Measurements from ENCODE around the gene PPP3R2.

PPP3R2 gene

DNA sequence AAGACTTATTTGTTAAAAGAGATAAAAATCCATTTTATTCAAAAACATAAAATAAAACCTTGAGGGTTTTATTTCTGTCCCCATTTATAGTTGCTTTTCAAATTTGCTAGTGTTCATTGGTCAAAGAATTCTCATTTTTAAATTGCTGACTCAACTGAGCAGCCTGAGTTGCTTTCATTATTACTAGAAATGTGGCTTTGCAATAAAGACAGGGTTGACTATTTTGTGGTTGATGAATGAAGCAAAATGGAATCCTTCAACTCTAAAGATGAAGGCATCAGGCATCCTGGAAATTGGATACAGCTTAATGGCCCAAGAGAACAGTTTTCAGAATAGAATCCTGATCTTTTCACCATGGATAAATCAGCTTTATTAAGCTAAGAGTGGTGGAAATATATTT, 23.9 kb upstream of the PPP3R2 start:
- H3K4me3 ChIP-seq (ENCODE audit: low read length), result no peak overlapping the region
- no peak for DNase-seq (ENCODE audit: low read depth)
- no peak for TF ChIP-seq CTCF (conservative IDR thresholded peaks at IDR 0.05; ENCODE audit: low read depth, low read length)

DNA sequence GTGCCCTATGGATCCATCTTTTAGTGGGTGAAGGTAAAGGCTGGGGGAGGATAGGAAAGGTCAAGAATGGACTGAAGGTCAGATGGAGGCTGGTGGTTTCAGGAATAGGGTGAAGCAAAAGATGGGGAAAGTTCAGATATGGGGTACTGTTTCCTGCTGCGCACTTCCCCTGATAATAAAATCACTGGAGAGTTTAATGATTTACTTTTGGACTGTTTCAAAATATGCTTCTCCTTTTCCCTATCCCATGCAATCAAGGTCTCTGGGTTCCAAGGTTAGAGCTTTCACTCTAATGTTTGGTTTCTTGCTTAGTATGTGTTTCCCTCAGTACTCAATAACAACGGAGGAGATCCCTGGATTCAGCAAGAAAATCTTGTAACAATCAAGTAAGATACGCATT, 10.8 kb upstream of the PPP3R2 start:
- H3K4me3 ChIP-seq (ENCODE audit: low read length), result no peak overlapping the region
- no peak for DNase-seq (ENCODE audit: low read depth)
- no peak for TF ChIP-seq CTCF (conservative IDR thresholded peaks at IDR 0.05; ENCODE audit: low read depth, low read length)

GRCh38 chr9:101604296-101604695, 9.5 kb upstream of the PPP3R2 start:
- TF ChIP-seq CTCF (conservative IDR thresholded peaks at IDR 0.05; ENCODE audit: low read depth, low read length), result no peak
- no peak for DNase-seq (ENCODE audit: low read depth)
- H3K4me3 ChIP-seq (ENCODE audit: low read length), result no peak overlapping the region

GRCh38 chr9:101601904-101602765, 7.4 kb upstream of the PPP3R2 start:
- no peak overlapping the region for H3K4me3 ChIP-seq (ENCODE audit: low read length)
- DNase-seq (ENCODE audit: low read depth), result no peak
- TF ChIP-seq CTCF (conservative IDR thresholded peaks at IDR 0.05; ENCODE audit: low read depth, low read length), result peak; percentile 73

DNA sequence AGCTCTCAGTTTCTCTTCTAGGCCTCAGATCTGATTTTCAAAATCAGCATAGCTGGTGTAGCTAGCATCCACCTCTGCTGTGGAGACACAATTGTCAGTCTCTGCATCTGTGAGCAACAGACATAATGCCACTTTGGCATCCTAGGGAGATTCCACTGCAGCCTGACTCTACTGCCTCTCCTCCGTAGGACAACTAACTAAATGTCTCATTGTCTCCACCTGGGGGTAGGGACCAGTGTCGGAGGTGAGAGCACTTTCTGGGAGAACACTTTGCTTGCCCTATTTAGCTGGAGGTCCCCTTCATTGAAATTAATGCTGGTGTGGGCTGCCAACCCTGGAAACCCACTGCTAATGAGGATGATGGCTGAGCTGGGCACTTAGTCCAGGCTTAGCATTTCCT, 1.4 kb downstream of the PPP3R2 start:
- no peak for TF ChIP-seq CTCF (conservative IDR thresholded peaks at IDR 0.05; ENCODE audit: low read depth, low read length)
- no peak for DNase-seq (ENCODE audit: low read depth)
- H3K4me3 ChIP-seq (ENCODE audit: low read length), result no peak overlapping the region

DNA sequence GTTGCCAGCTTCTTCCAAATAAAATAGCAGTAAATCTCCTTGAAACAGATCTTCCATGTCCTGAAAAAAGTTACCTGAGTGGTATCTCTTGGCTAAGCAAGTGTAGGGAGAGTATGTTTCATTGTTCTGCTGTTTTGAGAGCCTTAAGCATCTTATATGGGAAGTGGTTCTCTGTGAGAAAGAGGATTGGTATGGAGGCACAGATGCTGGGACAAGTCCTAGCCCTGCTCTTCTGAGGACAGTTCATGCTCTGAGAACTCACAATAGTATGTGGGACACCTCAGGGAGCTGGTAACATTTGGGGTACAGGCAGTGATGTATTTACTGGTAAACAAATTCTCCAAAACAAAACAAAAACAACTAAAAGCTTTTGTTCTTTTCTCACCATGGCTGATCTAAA, 2.0 kb downstream of the PPP3R2 start:
- H3K4me3 ChIP-seq (ENCODE audit: low read length), result no peak overlapping the region
- no peak for DNase-seq (ENCODE audit: low read depth)
- TF ChIP-seq CTCF (conservative IDR thresholded peaks at IDR 0.05; ENCODE audit: low read depth, low read length), result no peak

GRCh38 chr9:101591787-101592446, 2.9 kb downstream of the PPP3R2 start:
- no peak for DNase-seq (ENCODE audit: low read depth)
- no peak for TF ChIP-seq CTCF (conservative IDR thresholded peaks at IDR 0.05; ENCODE audit: low read depth, low read length)

More at GRCh38 chr9:101591787-101592446, 2.9 kb downstream of the PPP3R2 start:
- no peak overlapping the region for H3K4me3 ChIP-seq (ENCODE audit: low read length)
